IPS DF 4.7 (cell line): ENCODE measurements around the gene BMP6.

Experiments
- DNase-seq: peaks from one replicate; pipeline ENCODE4 v3.0.0-alpha.2; 2013; ENCODE audit warnings: low spot score; ENCODE audit errors: extremely low read depth

The BMP6 gene

DNA sequence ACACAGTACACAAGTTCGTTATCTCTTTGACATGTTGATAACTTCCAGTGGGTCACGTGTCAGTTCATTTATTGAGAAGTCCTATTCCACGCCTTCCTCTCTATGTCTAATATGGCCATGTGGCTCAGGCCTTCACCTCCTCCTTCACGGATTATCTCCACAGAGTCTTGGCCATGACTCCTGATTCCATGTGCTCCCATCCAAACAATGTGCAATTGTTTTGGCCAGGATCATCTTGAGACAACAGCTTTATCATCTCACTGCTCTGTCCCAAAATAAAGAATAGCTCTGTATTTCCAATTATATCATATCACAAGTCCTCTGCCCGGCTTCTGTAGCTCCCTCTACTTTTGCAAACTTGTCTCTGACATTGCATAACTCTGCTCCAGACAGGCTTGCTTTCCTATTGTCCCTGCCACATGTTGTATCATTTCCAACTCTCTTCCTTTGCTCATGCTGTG is 195.8 kb downstream of the BMP6 start:
- no peak for DNase-seq

GRCh38 chr6:7922596-7922995 is 196.7 kb downstream of the BMP6 start:
- no peak for DNase-seq

DNA sequence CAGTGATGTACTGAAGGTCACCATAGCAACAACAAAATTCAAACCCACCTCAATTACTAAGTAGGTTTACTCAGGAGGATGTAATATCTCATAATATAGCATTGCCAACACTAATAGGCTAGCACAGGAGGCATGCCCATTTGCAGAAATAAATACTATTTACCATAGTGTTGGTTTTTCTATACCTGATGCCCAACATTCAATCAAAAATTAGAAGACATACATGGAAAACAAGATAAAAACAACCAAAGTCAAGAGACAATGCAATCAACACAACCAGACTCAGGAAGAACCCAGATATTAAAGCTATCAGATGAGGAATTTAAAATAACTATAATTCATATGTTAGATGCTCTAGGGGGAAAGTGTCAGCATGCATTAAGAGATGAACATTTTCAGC is 199.0 kb downstream of the BMP6 start:
- DNase-seq, result no peak
